GM18526 (cell line): ENCODE measurements around the gene MMP25.

Experiments used
- POLR2A ChIP-seq: IDR thresholded peaks from 3 replicates; pipeline ENCODE4 v1.6.1; 2011; ENCODE audit not compliant: insufficient read length; ENCODE audit errors: extremely low read depth

Gene MMP25

DNA sequence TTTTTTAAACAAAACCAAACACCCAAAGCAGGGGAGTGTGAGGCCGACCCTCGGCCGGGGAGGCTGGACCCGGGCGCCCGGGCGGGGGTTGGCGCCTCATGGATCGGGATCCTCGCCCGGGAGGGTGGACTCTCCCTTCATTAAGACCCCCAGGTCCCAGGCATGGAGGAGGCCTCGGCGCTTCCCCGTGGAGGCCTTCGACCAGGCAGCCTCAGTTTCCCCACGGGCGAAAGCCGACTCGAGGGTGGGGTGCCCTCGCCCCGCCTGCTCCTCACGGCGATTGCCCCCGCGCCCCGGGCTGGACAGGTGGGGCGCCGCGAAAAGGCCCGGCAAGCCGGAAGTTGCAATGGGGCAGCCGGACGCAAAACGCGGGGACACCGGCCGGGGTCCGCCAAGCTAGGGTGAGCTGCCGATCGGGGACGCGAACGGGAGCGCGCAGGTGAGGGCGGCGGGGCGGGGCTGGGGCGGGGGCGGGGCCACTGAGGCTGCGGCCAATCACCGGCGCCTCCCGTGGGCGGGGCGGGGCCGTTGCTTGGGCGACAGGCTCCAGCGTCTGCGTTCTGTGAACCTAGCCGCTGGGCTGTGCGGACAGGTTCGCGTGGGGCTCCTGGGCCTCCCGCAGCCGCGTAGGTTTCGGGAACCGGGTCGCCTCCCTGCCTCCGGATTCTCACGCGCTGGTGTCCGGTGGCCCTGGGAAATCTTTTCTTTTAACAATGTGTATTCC lies 60.0 kb downstream of the MMP25 start:
- peak; percentile 80 for TF ChIP-seq POLR2A
